GM19351 (cell line): ENCODE measurements around the gene CFAP141.

Experiments
- ATAC-seq: cut with Tn5 transposase; IDR thresholded peaks from one replicate; pipeline ENCODE4 v1.9.1; 2021; ENCODE audit warnings: mild to moderate bottlenecking, moderate library complexity; ENCODE audit not compliant: unreplicated experiment

Gene CFAP141

DNA sequence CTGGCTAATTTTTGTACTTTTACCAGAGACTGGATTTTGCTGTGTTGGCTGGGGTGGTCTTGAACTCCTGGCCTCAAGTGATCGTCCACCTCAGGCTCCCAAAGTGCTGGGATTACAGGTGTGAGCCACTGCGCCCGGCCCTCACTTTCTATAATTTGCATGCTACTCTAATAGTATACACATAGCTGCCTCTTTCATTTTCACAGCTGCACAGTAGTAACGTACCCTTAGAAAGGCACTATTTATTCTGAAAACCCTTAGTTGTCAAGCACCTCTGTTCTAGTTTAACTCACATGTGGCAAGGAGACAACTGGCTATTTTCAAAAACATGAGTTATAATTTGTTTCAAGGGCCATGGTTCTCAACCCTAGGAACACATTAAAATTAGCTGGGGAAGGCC is 31.5 kb downstream of the CFAP141 start:
- no peak for ATAC-seq

DNA sequence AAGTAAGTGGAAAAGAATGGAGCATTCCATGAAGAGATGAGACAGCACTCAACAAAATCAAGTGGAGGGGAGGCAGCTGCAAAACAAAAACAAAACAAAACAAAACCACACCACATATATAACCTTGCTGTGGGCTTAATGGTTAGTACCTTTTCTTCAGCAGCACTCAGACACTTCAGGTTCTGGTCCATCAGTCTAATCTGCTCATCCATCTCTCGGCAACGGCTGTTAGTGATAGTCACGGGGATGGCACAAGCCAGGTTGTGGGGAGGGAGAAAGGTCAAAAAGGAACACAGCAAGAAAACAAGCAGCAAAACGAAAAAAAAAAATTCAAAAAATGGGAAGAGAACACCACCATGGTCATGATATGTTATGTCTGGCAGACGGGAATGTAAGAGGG is 34.3 kb downstream of the CFAP141 start:
- ATAC-seq, result no peak

DNA sequence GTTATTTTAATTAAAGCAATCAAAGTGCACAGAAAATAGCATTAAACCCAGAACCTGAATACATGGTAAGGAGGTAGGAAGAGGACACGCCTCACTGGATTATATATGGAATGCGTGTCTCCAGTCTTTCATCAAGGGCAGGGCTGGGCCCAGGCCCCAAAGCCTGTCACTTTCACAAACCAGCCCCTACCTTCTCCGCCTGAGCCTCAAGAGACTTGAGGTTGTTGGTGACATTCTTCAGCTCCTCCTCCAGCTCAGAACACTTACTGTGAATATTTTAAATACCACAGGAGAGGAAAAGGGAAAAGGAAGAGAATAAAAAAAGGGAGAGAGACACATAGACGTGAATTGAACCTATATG is 34.9 kb downstream of the CFAP141 start:
- ATAC-seq, result no peak

DNA sequence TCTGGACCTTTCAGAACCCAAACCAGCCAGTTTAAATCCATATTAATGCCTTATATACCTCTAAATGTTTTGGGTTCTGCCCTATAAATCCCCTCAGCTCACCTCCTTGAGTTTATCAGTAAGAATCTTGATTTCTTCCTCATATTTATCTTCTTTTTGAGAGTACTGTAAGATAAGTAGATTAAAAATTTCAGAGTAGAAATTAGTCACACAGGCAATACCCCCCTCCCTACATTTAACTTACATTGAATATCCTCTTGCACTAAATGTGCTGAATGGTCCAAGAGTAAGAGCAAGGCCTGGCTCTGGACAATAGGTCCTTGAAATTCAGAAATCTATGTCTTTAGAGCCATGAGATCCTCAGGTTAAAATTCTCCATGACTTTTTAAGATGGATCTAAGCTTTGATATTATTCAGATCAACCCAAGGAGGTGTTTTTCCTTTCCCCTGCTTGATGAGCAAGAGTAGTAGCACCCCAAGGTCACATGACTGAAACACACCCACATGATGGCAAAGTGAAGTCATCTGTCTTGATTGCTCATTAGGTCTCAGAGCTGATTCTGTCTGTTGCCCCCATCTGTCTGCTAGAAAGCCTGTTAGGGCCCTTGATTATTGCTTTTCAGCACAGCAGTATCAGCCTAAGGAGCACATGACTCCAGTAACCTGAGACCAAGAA is 35.4 kb downstream of the CFAP141 start:
- ATAC-seq, result no peak

DNA sequence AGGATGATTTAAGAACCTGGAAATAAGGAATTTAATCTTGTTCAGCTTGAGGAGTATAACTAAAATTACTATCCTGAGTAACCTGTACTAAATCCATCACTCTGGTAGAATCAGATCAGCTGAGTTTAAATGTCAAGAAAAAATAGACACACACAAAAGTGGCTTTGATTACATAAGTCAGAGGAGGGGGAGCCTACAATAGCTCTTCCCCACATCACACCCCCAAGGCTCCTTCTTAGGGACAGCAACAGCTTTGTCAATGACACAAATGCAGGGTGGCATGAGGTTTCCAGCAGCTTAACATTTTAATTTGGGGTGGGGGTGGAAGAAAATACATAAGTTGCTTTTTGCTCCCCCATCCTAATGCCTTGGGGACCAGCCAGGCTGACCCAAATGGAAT is 38.7 kb downstream of the CFAP141 start:
- no peak for ATAC-seq

DNA sequence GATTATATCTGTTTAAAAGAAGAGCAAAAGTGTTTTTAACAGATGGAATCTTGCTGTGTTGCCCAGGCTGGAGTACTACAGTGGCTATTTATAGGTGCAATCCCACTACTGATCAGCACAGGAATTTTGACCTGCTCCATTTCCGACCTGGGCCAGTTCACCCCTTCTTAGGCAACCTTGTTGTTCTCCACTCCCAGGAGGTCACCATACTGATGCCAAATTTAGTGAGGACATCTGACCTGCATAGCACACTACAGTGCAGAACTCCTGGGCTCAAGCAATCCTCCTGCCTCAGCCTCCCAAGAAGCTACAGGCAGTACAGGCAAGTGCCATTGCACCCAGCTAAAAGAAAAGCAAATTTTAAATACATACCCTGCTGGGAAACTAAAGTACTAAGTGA is 39.9 kb downstream of the CFAP141 start:
- ATAC-seq, result no peak

DNA sequence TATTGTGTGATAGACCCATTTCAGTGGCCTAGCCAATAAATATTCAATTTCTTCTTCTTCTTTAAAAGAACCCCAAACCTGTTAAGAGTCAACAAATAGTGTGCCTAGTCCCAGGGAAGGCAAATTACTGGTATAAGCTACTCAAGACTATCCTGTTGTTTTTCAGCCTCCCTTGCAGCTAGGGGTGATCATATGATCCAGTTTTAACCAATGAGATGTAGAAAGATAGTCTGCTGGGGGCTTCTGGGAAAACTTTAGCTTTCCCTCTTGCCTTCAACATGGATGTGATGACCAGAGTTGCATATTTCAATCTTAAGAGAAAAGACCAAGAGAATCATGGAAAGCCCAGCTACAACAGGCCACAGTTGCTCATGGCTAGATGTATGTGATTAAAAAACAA is 46.6 kb downstream of the CFAP141 start:
- ATAC-seq, result no peak

DNA sequence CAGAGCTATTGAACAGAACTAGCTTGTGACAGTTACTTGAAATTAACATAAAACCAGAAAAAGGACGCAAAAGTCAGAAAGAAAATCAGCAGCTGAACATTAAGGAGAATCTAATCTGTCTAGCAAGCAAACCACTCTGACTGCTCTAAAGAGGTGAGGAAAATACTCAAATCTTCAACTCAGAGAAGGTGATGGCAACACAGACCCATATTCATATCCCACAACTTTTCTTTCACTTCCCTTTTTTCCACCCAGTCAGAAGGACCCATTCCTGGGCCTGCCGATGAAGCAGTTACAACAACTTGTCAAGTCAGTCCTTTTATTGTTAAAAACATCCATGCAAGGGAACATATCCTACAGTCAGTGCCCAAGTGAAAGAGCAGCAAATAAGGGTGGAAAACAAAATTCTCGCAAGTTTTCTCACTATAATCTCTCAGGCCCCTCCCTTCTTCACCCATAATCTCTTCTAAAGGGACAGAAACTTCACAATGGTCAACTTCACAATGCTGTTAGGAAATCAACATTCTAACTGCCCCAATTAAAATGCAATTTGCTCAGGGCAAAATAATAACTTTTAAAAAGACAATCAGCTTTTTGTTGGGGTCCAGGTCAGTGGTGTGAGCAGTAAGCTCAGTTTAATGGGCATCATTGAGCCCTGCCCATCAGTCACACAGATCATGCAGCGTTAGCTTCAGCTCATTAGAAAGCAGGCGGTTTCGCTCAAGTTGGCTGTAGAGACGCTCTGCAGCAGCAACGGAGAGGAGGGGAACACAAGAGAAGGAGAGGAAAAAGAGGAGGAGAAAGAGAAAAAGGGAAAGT is 47.6 kb downstream of the CFAP141 start:
- no peak for ATAC-seq

DNA sequence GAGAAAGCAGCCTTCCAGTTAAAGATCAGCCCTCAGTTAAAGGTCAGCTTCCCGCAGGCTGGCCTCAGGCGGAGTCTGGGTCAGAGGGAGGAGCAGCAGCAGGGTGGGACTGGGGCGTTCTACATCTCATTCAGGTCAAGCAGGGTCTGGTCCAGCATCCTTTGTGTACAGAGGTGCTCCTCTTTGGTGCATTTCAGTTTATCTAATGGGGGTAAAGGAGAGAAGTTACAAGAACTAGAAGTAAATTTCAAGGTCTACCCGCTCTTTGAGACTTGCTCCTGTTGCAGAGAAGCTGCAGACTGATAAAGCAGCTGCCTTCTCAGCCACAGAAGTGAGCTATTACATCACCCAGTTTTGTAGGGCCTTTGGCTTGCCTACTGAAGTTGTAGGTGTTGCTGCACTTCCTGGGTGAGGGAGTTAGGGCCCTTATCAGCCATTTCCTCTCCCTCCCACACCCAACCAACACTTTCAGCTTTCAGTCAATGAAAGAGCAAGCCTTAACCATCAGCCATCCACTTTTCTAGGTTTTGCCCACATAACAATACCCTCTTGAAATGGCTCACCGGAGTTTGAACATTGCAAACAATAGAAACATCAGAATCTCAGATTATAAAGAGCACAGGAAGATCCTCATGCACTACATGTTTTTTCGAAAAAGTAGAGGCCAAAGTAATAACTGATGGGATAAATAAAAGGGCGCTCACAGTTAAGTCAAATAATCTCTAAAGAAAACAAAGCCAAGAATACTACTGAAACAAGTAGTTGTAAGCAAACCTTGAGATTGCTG is 48.4 kb downstream of the CFAP141 start:
- peak; percentile 91 for ATAC-seq

DNA sequence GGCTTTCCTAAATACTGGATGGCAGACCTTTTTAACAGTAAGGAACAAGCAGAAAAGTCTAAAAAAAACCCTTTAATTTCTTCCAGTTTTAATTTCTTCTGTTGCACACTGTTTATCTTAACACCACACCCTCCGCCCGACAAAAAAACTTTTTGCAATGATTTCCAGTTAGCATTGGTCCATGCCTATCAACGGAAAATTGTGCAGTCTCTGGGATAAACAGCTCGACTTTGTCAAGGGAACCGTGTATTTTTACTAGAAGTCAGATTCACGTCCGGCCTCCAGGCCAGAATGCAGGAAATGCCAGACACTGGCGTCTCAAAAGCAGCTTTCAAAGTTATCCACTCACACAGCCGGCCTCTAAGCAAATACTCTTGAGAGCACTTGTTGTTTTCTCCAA is 50.9 kb downstream of the CFAP141 start:
- no peak for ATAC-seq

DNA sequence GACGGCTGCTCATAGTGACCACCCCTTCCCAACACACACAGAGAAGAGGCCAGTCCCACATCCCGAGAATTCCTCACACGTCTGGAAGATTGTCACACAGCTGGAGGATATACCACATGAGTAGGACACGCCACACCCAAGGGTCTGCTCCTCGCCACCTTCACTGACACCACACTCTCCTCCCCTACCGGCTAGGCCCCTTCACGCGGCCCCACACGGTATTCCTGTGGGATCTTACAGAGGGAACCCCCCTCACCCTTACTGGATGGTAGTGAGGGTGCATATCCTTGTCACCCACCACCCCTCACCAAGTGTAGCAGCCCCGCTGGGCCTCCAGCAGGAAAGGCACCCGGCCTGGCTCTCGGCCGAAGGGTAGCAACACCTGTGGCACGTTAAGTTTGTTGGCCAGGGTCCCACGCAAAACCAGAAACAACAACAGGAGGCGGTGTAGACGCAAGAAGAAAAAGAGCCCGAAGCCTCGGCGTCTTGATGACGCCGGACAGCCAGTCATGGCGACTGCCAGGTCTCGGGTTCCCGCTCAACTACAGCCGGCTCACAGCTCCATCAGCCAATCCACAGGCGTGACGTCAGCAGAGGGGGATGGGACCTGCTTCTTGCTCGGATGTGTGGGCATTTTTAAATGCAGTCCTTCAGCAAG is 51.5 kb downstream of the CFAP141 start, which contains the start of gene NUP210L:
Gene NUP210L (minus strand): TSS at position 540 of the 658 bp plus-strand sequence.
- no peak for ATAC-seq

DNA sequence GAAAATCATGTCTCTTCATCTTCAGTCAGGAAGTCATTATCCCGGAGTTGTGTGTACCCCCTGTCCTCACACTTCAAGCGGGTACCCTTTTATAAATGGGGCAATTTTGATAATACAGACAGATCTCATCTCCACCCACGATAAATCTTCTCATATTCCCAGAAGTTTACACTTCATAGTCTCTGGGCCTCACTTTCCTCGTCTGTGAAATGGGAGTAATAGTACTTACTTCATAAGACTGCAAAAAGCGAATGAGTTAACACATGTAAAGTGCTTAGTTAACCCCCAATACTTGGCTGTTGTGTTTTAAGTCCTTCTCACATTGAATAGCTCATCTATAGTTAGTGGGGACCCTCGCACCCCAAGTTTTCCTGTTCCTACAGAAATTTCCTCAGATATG is 52.1 kb downstream of the CFAP141 start:
- no peak for ATAC-seq

DNA sequence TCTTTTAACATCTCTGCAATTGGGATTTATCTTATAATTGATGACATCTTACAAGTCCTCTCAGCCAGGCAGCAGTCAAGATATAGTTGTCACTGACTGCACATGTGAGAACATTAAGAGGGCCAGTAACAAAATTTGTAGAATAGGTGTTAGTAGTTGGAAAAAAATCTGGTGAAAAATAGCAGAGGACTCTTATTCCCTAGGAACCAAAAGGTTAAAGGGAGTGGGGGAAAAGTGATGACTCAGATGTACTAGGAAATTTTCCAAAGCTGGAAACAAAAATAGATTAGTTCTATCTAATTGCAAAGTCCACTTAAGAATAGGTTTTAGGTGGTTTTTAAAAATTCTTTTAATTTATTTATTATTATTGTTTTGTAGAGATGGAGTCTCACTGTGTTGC is 54.8 kb downstream of the CFAP141 start:
- ATAC-seq, result no peak
